H9 (cell line): ENCODE results near the gene SLC25A29. TPM values are rescaled to one million over a fixed set of nuclear protein-coding genes. Genes with fewer than 3 reads are reported as not detected.

Source experiments
- DNase-seq: peaks from one replicate; pipeline ENCODE4 v3.0.0-alpha.2; 2017
- H2AFZ ChIP-seq: one replicate; pipeline ENCODE4 v1.6.1; 2013; ENCODE audit warnings: mild to moderate bottlenecking, low read length, control low read depth, moderate library complexity
- H2AK5ac ChIP-seq: 2 replicates; pipeline ENCODE4 v1.6.1; 2013; ENCODE audit warnings: low read length, control low read depth, mixed read lengths; ENCODE audit not compliant: insufficient read length
- H2BK120ac ChIP-seq: one replicate; pipeline ENCODE4 v1.6.1; 2013; ENCODE audit warnings: low read depth, mild to moderate bottlenecking, low read length, control low read depth, inconsistent platforms; ENCODE audit not compliant: poor library complexity, severe bottlenecking
- H2BK12ac ChIP-seq: 2 replicates; pipeline ENCODE4 v1.6.1; 2013; ENCODE audit warnings: low read length, control low read depth, mixed read lengths, low read depth; ENCODE audit not compliant: insufficient read length
- H2BK15ac ChIP-seq: 2 replicates; pipeline ENCODE4 v1.6.1; 2013; ENCODE audit warnings: low read depth, low read length, control low read depth
- H2BK20ac ChIP-seq: one replicate; pipeline ENCODE4 v1.6.1; 2013; ENCODE audit warnings: low read depth, mild to moderate bottlenecking, low read length, control low read depth, inconsistent platforms; ENCODE audit not compliant: poor library complexity, severe bottlenecking
- H2BK5ac ChIP-seq: 2 replicates; pipeline ENCODE4 v1.6.1; 2013; ENCODE audit warnings: low read length, control low read depth, mixed read lengths; ENCODE audit not compliant: insufficient read length
- H3K14ac ChIP-seq: 2 replicates; pipeline ENCODE4 v1.6.1; 2013; ENCODE audit warnings: low read length, control low read depth; ENCODE audit not compliant: insufficient read depth
- H3K18ac ChIP-seq: 2 replicates; pipeline ENCODE4 v1.6.1; 2013; ENCODE audit warnings: low read depth, mild to moderate bottlenecking, mixed read lengths, low read length, control low read depth; ENCODE audit not compliant: insufficient read length
- H3K23ac ChIP-seq: 2 replicates; pipeline ENCODE4 v1.6.1; 2013; ENCODE audit warnings: low read length, control low read depth, mixed read lengths, low read depth; ENCODE audit not compliant: insufficient read length
- H3K23me2 ChIP-seq: 2 replicates; pipeline ENCODE4 v1.6.1; 2013; ENCODE audit warnings: low read depth, mild to moderate bottlenecking, mixed read lengths, low read length, control low read depth; ENCODE audit not compliant: insufficient read length, poor library complexity, severe bottlenecking
- H3K27ac ChIP-seq: 2 replicates; pipeline ENCODE4 v1.5.1; 2013; ENCODE audit warnings: low read length, control low read depth, mixed read lengths, low read depth; ENCODE audit not compliant: insufficient read length
- H3K27me3 ChIP-seq: 2 replicates; pipeline ENCODE4 v1.6.1; 2013; ENCODE audit warnings: low read length, control low read depth, inconsistent platforms; ENCODE audit not compliant: insufficient read depth
- H3K4ac ChIP-seq: 2 replicates; pipeline ENCODE4 v1.6.1; 2013; ENCODE audit warnings: low read depth, mild to moderate bottlenecking, control low read depth, inconsistent platforms, low read length, moderate library complexity
- H3K4me1 ChIP-seq: 2 replicates; pipeline ENCODE4 v1.6.1; 2013; ENCODE audit warnings: low read length, control low read depth, inconsistent platforms; ENCODE audit not compliant: insufficient read depth
- H3K4me2 ChIP-seq: 2 replicates; pipeline ENCODE4 v1.6.1; 2013; ENCODE audit warnings: low read length, control low read depth, mixed read lengths; ENCODE audit not compliant: insufficient read length, insufficient read depth
- H3K56ac ChIP-seq: 2 replicates; pipeline ENCODE4 v1.6.1; 2013; ENCODE audit warnings: low read depth, mild to moderate bottlenecking, mixed read lengths, low read length, control low read depth; ENCODE audit not compliant: insufficient read length
- H3K79me1 ChIP-seq: 2 replicates; pipeline ENCODE4 v1.6.1; 2013; ENCODE audit warnings: low read depth, mild to moderate bottlenecking, moderate library complexity, low read length, control low read depth, inconsistent platforms; ENCODE audit not compliant: insufficient read depth, poor library complexity, severe bottlenecking
- H3K79me2 ChIP-seq: 2 replicates; pipeline ENCODE4 v1.6.1; 2013; ENCODE audit warnings: low read length, control low read depth, inconsistent platforms; ENCODE audit not compliant: insufficient read depth
- H3K9ac ChIP-seq: 2 replicates; pipeline ENCODE4 v1.6.1; 2013; ENCODE audit warnings: low read length, control low read depth, mixed read lengths; ENCODE audit not compliant: insufficient read length; ENCODE audit errors: extremely low read depth
- H3K9me3 ChIP-seq: one replicate; pipeline ENCODE4 v1.6.1; 2013; ENCODE audit warnings: low read depth, low read length, inconsistent platforms; ENCODE audit not compliant: control insufficient read depth
- H3T11ph ChIP-seq: one replicate; pipeline ENCODE4 v1.6.1; 2013; ENCODE audit warnings: mild to moderate bottlenecking, low read length, control low read depth, inconsistent platforms
- H4K20me1 ChIP-seq: one replicate; pipeline ENCODE4 v1.6.1; 2013; ENCODE audit not compliant: control insufficient read depth, insufficient read length, insufficient read depth
- H4K5ac ChIP-seq: 2 replicates; pipeline ENCODE4 v1.6.1; 2013; ENCODE audit warnings: low read depth, mild to moderate bottlenecking, mixed read lengths, low read length, control low read depth; ENCODE audit not compliant: insufficient read length
- H4K8ac ChIP-seq: replicated peaks from 2 replicates; pipeline ENCODE4 v1.6.1; 2013; ENCODE audit warnings: low read length, control low read depth, mixed read lengths, low read depth; ENCODE audit not compliant: insufficient read length
- H4K91ac ChIP-seq: 2 replicates; pipeline ENCODE4 v1.6.1; 2013; ENCODE audit warnings: low read depth, mild to moderate bottlenecking, moderate library complexity, mixed read lengths, low read length, control low read depth; ENCODE audit not compliant: insufficient read length
- H3K27ac Mint-ChIP-seq, 3 experiments: 2 replicates in 2 of 3; 3 replicates in 1 of 3; pipeline ENCODE4 v1.8.0; 2020 to 2021; ENCODE audit warnings: mixed read lengths in 3 of 3, mild to moderate bottlenecking in 1 of 3, moderate library complexity in 1 of 3
- H3K27me3 Mint-ChIP-seq: 2 replicates; pipeline ENCODE4 v1.8.0; 2021; ENCODE audit warnings: low read depth, mild to moderate bottlenecking, moderate library complexity, mixed read lengths
- H3K36me3 Mint-ChIP-seq, 3 experiments: 2 replicates in 2 of 3; 3 replicates in 1 of 3; pipeline ENCODE4 v1.8.0; 2020 to 2021; ENCODE audit warnings: low read depth in 3 of 3, mixed read lengths in 3 of 3; ENCODE audit not compliant: insufficient read depth in 1 of 3
- H3K4me1 Mint-ChIP-seq, 2 experiments: 2 replicates each; pipeline ENCODE4 v1.8.0; 2020; ENCODE audit warnings: mixed read lengths in 2 of 2
- H3K4me3 Mint-ChIP-seq, 2 experiments: 2 replicates in 1 of 2; 3 replicates in 1 of 2; pipeline ENCODE4 v1.8.0; 2020 to 2021; ENCODE audit warnings: mild to moderate bottlenecking in 2 of 2, mixed read lengths in 2 of 2, moderate library complexity in 1 of 2
- H3K9me3 Mint-ChIP-seq, 2 experiments: 2 replicates in 1 of 2; 3 replicates in 1 of 2; pipeline ENCODE4 v1.8.0; 2020; ENCODE audit warnings: mild to moderate bottlenecking in 2 of 2, mixed read lengths in 2 of 2, moderate library complexity in 1 of 2
- whole genome bisulfite sequencing: extraction: QIAGEN DNeasy Blood & Tissue Kit; methylation state at CpG from one replicate; pipeline ENCODE4 v1.1.7; 2013; ENCODE audit warnings: missing lambda C conversion rate, low lambda C conversion rate, mixed read lengths; ENCODE audit not compliant: insufficient read length; ENCODE audit errors: extremely low coverage; 5-methylcytosine and 5-hydroxymethylcytosine counted together
- total RNA-seq: library from RNA; stranded (reverse); gene quantifications from 2 replicates; pipeline ENCODE4 v1.2.1, GENCODE V29; 2021
- TF ChIP-seq, protein P1 (sequence below): fragments of 200-600 bp; sonication (generic); conservative IDR thresholded peaks from 3 replicates; pipeline ENCODE4 v1.8.0; 2021; ENCODE audit warnings: antibody characterized with exemption, mild to moderate bottlenecking

SLC25A29 gene
- total RNA-seq, 1 experiment from 2014 or later, result 175 TPM

DNA sequence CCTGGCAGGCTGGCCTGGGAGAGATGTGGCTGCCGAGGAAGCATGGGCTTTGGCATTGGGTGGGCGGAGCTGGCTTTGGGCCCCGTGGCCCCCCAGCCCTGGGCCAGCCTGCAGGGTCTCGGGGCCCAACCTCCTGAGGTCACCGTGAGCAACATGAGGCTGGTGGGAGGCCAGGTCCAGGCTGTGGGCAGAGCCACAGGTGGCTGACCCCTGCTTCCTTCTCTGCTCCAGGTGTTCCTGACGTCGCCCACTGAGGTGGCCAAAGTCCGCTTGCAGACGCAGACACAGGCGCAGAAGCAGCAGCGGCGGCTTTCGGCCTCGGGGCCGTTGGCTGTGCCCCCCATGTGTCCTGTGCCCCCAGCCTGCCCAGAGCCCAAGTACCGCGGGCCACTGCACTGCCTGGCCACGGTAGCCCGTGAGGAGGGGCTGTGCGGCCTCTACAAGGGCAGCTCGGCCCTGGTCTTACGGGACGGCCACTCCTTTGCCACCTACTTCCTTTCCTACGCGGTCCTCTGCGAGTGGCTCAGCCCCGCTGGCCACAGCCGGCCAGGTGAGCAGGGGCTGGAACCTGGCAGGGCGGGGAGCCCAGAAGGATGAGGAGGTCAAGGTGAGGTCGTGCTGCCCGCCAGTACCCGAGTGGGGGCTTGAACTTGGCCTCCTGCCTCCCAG is 22.4 kb upstream of the SLC25A29 start:
- Histone ChIP-seq H4K20me1 (no peaks in the 10 kb centered on the region), H3K23ac (no peak overlapping the region), H2BK120ac (no peak overlapping the region), H3K27me3 (no peaks in the 10 kb centered on the region), H3K56ac (no peak overlapping the region), H3K18ac (no peak overlapping the region), H3K79me1 (no peaks in the 10 kb centered on the region), H3K9ac (no peak overlapping the region), H4K5ac (no peak overlapping the region), H2BK5ac (no peak overlapping the region), H3K14ac (no peak overlapping the region; the same call in 1 of the 2 replicates), H2AFZ (no peak overlapping the region), H3K4ac (no peak overlapping the region), H2BK15ac (no peak overlapping the region), H3T11ph (no peak overlapping the region), H3K79me2 (no peaks in the 10 kb centered on the region), H3K27ac (no peak overlapping the region), H2BK12ac (no peak overlapping the region), H3K9me3 (no peaks in the 10 kb centered on the region), H3K4me2 (no peak overlapping the region), H4K8ac (no peak overlapping the region), H3K4me1 (no peaks in the 10 kb centered on the region), H2AK5ac (no peak overlapping the region), H2BK20ac (no peak overlapping the region), H3K23me2 (no peaks in the 10 kb centered on the region), H4K91ac (no peak overlapping the region)
- DNase-seq, result no peak
- H3K4me1 Mint-ChIP-seq, result peaks cover 0 to 5% of the 10 kb centered on the region in 2 experiments; a peak in 1 of 4 replicates
- peaks cover 0 to 6% (median 0%) of the 10 kb centered on the region in 3 experiments; a peak in 1 of 7 replicates for H3K36me3 Mint-ChIP-seq
- no peak overlapping the region; a peak in 1 of 7 replicates for H3K27ac Mint-ChIP-seq
- WGBS, result no CpG with 5 or more reads among the region's 32 CpGs
- H3K4me3 Mint-ChIP-seq, result no peak overlapping the region
- H3K27me3 Mint-ChIP-seq, result peaks cover 1% of the 10 kb centered on the region
- no peaks in the 10 kb centered on the region for H3K9me3 Mint-ChIP-seq
- TF ChIP-seq, protein P1, sequence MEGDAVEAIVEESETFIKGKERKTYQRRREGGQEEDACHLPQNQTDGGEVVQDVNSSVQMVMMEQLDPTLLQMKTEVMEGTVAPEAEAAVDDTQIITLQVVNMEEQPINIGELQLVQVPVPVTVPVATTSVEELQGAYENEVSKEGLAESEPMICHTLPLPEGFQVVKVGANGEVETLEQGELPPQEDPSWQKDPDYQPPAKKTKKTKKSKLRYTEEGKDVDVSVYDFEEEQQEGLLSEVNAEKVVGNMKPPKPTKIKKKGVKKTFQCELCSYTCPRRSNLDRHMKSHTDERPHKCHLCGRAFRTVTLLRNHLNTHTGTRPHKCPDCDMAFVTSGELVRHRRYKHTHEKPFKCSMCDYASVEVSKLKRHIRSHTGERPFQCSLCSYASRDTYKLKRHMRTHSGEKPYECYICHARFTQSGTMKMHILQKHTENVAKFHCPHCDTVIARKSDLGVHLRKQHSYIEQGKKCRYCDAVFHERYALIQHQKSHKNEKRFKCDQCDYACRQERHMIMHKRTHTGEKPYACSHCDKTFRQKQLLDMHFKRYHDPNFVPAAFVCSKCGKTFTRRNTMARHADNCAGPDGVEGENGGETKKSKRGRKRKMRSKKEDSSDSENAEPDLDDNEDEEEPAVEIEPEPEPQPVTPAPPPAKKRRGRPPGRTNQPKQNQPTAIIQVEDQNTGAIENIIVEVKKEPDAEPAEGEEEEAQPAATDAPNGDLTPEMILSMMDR, result no peak
